ENCODE measurements around the gene CCNF.
A peak's percentile ranks its signal among the peaks of the same experiment; 100 is the strongest.

The CCNF gene

DNA sequence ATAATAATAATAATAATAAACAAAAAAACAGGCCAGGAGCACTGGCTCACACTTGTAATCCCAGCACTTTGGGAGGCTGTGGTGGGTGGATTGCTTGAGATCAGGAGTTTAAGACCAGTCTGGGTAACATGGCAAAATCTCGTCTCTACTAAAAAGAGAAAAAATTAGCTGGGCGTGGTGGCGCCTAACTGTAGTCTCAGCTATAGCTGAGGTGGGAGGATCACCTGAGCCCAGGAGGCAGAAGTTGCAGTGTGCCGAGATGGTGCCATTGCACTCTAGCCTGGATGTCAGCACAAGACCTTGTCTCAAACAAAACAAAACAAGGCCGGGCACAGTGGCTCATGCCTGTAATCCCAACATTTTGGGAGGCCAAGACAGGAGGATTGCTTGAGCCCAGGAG is 65.8 kb downstream of the CCNF start:
- H3K4me3 ChIP-seq (replicated peaks; ENCODE audit: low read depth, low read length) = no peak overlapping the region
- DNase-seq (ENCODE audit: low read depth) = no peak
- TF ChIP-seq, protein P1, sequence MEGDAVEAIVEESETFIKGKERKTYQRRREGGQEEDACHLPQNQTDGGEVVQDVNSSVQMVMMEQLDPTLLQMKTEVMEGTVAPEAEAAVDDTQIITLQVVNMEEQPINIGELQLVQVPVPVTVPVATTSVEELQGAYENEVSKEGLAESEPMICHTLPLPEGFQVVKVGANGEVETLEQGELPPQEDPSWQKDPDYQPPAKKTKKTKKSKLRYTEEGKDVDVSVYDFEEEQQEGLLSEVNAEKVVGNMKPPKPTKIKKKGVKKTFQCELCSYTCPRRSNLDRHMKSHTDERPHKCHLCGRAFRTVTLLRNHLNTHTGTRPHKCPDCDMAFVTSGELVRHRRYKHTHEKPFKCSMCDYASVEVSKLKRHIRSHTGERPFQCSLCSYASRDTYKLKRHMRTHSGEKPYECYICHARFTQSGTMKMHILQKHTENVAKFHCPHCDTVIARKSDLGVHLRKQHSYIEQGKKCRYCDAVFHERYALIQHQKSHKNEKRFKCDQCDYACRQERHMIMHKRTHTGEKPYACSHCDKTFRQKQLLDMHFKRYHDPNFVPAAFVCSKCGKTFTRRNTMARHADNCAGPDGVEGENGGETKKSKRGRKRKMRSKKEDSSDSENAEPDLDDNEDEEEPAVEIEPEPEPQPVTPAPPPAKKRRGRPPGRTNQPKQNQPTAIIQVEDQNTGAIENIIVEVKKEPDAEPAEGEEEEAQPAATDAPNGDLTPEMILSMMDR (IDR thresholded peaks at IDR 0.05; ENCODE audit: low read length, missing control alignments) = no peak

DNA sequence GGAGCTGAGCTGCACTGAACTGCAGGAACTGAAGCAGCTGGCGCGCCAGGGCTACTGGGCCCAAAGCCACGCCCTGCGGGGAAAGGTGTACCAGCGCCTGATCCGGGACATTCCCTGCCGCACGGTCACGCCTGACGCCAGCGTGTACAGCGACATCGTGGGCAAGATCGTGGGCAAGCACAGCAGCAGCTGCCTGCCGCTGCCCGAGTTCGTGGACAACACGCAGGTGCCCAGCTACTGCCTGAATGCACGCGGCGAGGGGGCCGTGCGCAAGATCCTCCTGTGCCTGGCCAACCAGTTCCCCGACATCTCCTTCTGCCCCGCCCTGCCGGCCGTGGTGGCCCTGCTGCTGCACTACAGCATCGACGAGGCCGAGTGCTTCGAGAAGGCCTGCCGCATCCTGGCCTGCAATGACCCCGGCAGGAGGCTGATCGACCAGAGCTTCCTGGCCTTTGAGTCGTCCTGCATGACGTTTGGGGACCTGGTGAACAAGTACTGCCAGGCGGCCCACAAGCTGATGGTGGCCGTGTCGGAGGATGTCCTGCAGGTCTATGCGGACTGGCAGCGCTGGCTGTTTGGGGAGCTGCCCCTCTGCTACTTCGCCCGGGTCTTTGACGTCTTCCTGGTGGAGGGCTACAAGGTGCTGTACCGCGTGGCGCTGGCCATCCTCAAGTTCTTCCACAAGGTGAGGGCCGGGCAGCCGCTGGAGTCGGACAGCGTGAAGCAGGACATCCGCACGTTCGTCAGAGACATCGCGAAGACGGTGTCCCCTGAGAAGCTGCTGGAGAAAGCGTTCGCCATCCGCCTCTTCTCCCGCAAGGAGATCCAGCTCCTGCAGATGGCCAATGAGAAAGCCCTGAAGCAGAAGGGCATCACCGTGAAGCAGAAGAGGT is 67.2 kb downstream of the CCNF start:
- no peak for DNase-seq (ENCODE audit: low read depth)
- TF ChIP-seq, protein P1 (IDR thresholded peaks at IDR 0.05; ENCODE audit: low read length, missing control alignments) = no peak

DNA sequence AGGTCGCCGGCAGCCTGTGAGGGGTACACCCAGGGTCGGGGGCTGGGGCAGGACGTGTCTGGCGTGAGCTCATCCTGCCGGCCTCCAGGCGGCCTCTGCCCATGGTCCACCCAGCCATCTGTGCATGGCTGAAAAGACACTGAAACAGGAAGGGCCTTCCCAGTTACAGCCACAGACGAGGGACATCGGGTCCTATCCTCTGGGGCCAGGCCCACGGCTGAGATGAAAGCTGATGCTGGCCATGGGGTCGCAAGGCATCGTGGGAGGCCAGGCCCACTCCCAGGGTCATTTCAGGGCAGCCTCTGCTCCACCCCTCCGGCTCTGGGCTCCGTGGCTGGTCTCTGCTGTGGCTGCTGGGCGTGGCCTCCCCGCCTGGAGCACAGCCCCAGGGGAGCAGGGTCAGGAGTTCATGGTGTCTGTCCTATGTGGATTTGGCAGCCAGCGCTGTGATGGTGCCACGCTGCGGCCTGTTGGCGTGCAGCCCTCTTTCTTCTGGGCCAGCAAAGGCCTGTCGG is 67.9 kb downstream of the CCNF start:
- TF ChIP-seq, protein P1 (IDR thresholded peaks at IDR 0.05; ENCODE audit: low read length, missing control alignments) = no peak
- peak; percentile 16 for DNase-seq (ENCODE audit: low read depth)
- no peak overlapping the region for H3K4me3 ChIP-seq (replicated peaks; ENCODE audit: low read depth, low read length)

More for the DNA sequence above, 67.2 kb downstream of the CCNF start:
- no peak overlapping the region for H3K4me3 ChIP-seq (replicated peaks; ENCODE audit: low read depth, low read length)

DNA sequence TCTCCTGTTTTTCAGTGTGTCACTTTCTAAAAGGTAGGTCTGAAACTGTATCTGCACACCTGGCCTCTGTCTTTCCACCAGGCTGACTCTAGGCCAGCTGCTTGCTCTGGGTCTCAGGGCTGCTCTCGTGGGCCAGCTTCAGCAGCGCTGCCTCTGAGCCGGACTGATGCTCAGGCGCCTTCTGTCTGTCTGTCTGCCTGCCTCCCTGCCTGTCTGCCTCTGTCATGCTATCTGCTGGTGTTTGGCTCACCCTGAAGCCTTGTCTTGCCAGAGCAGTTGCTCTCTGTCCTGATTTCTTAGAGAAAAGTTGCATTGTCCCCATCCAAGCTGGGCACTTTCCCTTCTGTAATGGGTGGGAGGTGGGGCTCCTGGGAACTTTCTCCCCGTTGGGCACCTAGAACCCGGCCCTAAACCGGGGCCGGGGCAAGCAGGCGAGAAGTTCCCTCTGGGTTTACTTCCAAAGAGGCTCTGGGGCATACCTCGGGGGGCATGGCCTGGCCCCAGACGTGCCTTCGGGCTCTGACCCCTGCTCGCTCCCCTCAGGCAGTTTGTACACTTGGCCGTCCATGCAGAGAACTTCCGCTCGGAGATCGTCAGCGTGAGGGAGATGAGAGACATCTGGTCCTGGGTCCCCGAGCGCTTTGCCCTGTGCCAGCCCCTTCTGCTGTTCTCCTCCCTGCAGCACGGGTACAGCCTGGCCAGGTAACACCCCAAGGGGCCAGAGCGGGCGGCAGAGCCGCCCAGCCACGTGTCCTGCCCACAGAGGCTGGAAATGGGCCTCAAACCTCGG is 68.6 kb downstream of the CCNF start:
- no peak overlapping the region for H3K4me3 ChIP-seq (replicated peaks; ENCODE audit: low read depth, low read length)
- TF ChIP-seq, protein P1 (IDR thresholded peaks at IDR 0.05; ENCODE audit: low read length, missing control alignments) = no peak
- no peak for DNase-seq (ENCODE audit: low read depth)

DNA sequence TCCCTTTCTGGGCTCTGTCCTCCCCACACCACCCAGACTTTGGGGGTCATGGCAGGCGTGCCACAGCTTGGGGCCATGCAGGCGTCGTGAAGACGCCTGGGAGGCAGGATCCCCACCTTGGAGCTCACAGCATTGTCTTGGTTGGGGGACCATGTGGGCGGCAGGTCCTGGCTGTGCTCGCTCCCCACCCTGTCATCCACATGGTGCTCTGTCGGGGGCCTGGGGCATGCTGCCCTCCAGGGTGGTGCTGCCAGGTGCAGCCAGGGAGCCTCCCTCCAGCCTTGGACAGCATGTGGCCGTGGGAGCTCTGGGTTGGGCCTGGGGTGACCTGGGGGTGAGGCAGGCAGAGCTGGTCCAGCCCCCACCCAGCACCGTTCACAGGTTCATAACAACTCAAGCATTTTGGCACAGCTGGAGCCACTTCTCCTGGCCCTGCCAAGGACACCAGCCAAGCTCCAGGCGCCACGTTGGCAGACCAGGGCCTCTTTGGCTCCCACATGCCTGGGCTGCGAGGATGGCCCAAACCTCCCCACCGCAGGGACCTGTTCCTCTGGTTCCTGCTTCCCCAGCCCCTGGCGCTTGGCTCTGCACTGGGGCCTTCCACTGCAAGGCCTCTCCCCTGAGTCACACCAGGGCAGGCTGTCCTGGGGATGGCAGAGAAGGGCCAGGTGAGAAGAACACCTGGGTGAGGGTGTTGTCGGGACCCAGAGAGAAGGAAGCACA is 69.4 kb downstream of the CCNF start:
- TF ChIP-seq, protein P1 (IDR thresholded peaks at IDR 0.05; ENCODE audit: low read length, missing control alignments) = no peak
- no peak overlapping the region for H3K4me3 ChIP-seq (replicated peaks; ENCODE audit: low read depth, low read length)
- no peak for DNase-seq (ENCODE audit: low read depth)

DNA sequence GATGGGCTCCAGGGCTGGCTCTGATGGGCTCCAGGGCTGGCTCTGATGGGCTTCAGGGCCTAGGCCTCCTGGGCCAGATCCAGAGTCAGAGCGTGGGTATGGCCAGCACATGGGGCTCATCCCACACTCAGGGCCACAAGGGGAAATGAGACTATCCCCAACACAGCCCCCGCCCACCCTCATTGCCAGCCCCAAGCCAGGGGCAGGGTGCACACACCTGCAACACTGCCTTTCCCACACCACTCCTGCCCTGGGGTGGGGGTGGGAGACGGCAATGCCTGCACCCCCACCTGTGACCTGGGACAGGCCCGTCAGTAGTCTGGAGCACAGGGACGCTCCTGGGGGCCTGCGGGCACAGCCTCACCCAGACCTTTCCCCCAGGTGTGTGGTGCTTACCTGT is 70.2 kb downstream of the CCNF start:
- TF ChIP-seq, protein P1 (IDR thresholded peaks at IDR 0.05; ENCODE audit: low read length, missing control alignments) = no peak
- H3K4me3 ChIP-seq (replicated peaks; ENCODE audit: low read depth, low read length) = no peak overlapping the region
- DNase-seq (ENCODE audit: low read depth) = no peak
